HepG2 (cell line): ENCODE results near the gene TXNDC11. TPM values are rescaled to one million over a fixed set of nuclear protein-coding genes. Genes with fewer than 3 reads are reported as not detected.

Experiments
- ATAC-seq: fragments of 200-7000 bp; cut with Tn5 transposase; 3 replicates; pipeline ENCODE4 v1.9.1; 2020; ENCODE audit warnings: mild to moderate bottlenecking, moderate library complexity
- BruUV-seq: library from RNA; stranded (reverse); fragments of 400-500 nt; replicated peaks from 2 replicates; lab custom pipeline; 2021; lab: Mats Ljungman, UMichigan
- CTCF ChIA-PET: fragments of 300-600 bp; formaldehyde crosslinking; extraction: SDS; loops from one replicate; lab custom pipeline; 2021; ENCODE audit warnings: low total read pairs, inconsistent platforms, low intra/inter-chr PET ratio; lab: Yijun Ruan, JAX
- POLR2A ChIA-PET: fragments of 350-600 bp; sonication (Branson Sonifier 250); formaldehyde crosslinking; loops from one replicate; lab custom pipeline; 2020; ENCODE audit warnings: antibody characterized with exemption, inconsistent platforms; lab: Yijun Ruan, JAX
- DNase-seq: peaks from one replicate; pipeline ENCODE4 v3.0.0-alpha.2; 2015; ENCODE audit warnings: low spot score
- FAIRE-seq: peaks from 3 replicates; lab custom pipeline; 2011; peaks lifted over from hg19 to GRCh38; lab: Jason Lieb, UNC
- H2AFZ ChIP-seq: one replicate; pipeline ENCODE4 v1.6.1; 2011; ENCODE audit warnings: low read length, inconsistent platforms
- H3K27ac ChIP-seq: fragments of 300-600 bp; 3 replicates; pipeline ENCODE4 v1.8.0; 2011; ENCODE audit warnings: mixed run types, mild to moderate bottlenecking, mixed read lengths, low read length, inconsistent platforms; ENCODE audit not compliant: insufficient read depth; ENCODE audit errors: extremely low read length
- H3K27me3 ChIP-seq, 2 experiments: fragments of 200-600 bp in 1 of 2; 2 replicates in 1 of 2; 3 replicates in 1 of 2; pipeline versions ENCODE4 v1.6.0 to v1.8.0; 2011; ENCODE audit warnings: low read length in 2 of 2, mild to moderate bottlenecking in 2 of 2, moderate library complexity in 2 of 2, inconsistent platforms in 1 of 2; ENCODE audit not compliant: insufficient read depth in 2 of 2, control insufficient read depth in 1 of 2
- H3K36me3 ChIP-seq, 2 experiments: fragments of 200-600 bp in 1 of 2; replicated peaks in 1 of 2; 2 replicates in 1 of 2; 3 replicates in 1 of 2; pipeline versions ENCODE4 v1.5.1 to v1.8.0; 2011; ENCODE audit warnings: low read length in 2 of 2, inconsistent platforms in 1 of 2; ENCODE audit not compliant: insufficient read depth in 2 of 2, control insufficient read depth in 1 of 2
- H3K4me1 ChIP-seq: 2 replicates; pipeline ENCODE4 v1.5.1; 2012; ENCODE audit warnings: low read length, inconsistent platforms; ENCODE audit not compliant: insufficient read depth
- H3K4me2 ChIP-seq: 2 replicates; pipeline ENCODE4 v1.6.0; 2011; ENCODE audit warnings: low read depth, low read length, inconsistent platforms
- H3K4me3 ChIP-seq, 3 experiments: fragments of 200-600 bp in 1 of 3; sonication (generic), shearing (Covaris generic) in 1 of 3; replicated peaks in 1 of 3; 2 replicates each; pipeline ENCODE4 v1.5.1; 2011 to 2016; ENCODE audit warnings: low read length in 3 of 3, inconsistent platforms in 2 of 3, low read depth in 2 of 3, mild to moderate bottlenecking in 2 of 3, control low read depth in 1 of 3, mixed read lengths in 1 of 3; ENCODE audit not compliant: insufficient read depth in 1 of 3
- H3K79me2 ChIP-seq: one replicate; pipeline ENCODE4 v1.6.1; 2011; ENCODE audit warnings: low read length, inconsistent platforms; ENCODE audit not compliant: insufficient read depth
- H3K9ac ChIP-seq: 2 replicates; pipeline ENCODE4 v1.6.0; 2011; ENCODE audit warnings: mild to moderate bottlenecking, low read depth, low read length, inconsistent platforms; ENCODE audit not compliant: insufficient read depth
- H3K9me3 ChIP-seq: 2 replicates; pipeline ENCODE4 v1.5.1; 2012; ENCODE audit warnings: mild to moderate bottlenecking, low read length
- H4K20me1 ChIP-seq: 2 replicates; pipeline ENCODE4 v1.6.0; 2011; ENCODE audit warnings: inconsistent platforms, mild to moderate bottlenecking, low read length, moderate library complexity; ENCODE audit not compliant: insufficient read depth
- ARHGAP35 ChIP-seq: sonication (generic); formaldehyde crosslinking; IDR thresholded peaks from 2 replicates; pipeline ENCODE4 v1.9.0; 2022; ENCODE audit warnings: mild to moderate bottlenecking, inconsistent platforms, moderate library complexity, missing genetic modification reagents, borderline replicate concordance
- ASH2L ChIP-seq: fragments of 300-600, 200-600 bp; sonication (generic); IDR thresholded peaks from 2 replicates; pipeline ENCODE4 v1.7.0; 2017; ENCODE audit warnings: low read depth, mild to moderate bottlenecking, moderate library complexity, mixed read lengths, low read length; ENCODE audit not compliant: insufficient read length
- CHD4 ChIP-seq: fragments of 200-600 bp; sonication (generic); IDR thresholded peaks from 2 replicates; pipeline ENCODE4 v1.7.0; 2017; ENCODE audit warnings: mild to moderate bottlenecking, low read length, borderline replicate concordance
- FOSL2 ChIP-seq: sonication (generic); formaldehyde crosslinking; IDR thresholded peaks from 2 replicates; pipeline ENCODE4 v1.4.0; 2020; ENCODE audit warnings: missing genetic modification reagents
- JUND ChIP-seq: sonication (generic); formaldehyde crosslinking; IDR thresholded peaks from 2 replicates; pipeline ENCODE4 v1.8.0; 2022; ENCODE audit warnings: mild to moderate bottlenecking, missing genetic modification reagents
- KDM1A ChIP-seq: IDR thresholded peaks from 2 replicates; pipeline ENCODE4 v1.6.1; 2016; ENCODE audit warnings: missing compliant biosample characterization
- KLF6 ChIP-seq: IDR thresholded peaks from 2 replicates; pipeline ENCODE4 v1.8.0; 2016; ENCODE audit warnings: missing biosample characterization, missing genetic modification reagents
- KMT2A ChIP-seq: sonication (generic); formaldehyde crosslinking; IDR thresholded peaks from 2 replicates; pipeline ENCODE4 v1.4.0; 2020; ENCODE audit warnings: missing genetic modification reagents
- RNF219 ChIP-seq: sonication (generic); formaldehyde crosslinking; IDR thresholded peaks from 2 replicates; pipeline ENCODE4 v1.5.0; 2020; ENCODE audit warnings: mild to moderate bottlenecking, missing genetic modification reagents
- TFDP2 ChIP-seq: sonication (generic); formaldehyde crosslinking; IDR thresholded peaks from 2 replicates; pipeline ENCODE4 v1.4.0; 2020; ENCODE audit warnings: missing genetic modification reagents
- ZBTB10 ChIP-seq: sonication (generic); formaldehyde crosslinking; IDR thresholded peaks from 2 replicates; pipeline ENCODE4 v1.4.0; 2020; ENCODE audit warnings: missing genetic modification reagents, borderline replicate concordance
- ZBTB7B ChIP-seq: sonication (generic); formaldehyde crosslinking; IDR thresholded peaks from 2 replicates; pipeline ENCODE4 v1.4.0; 2020; ENCODE audit warnings: missing genetic modification reagents
- ZFP36L1 ChIP-seq: sonication (generic); formaldehyde crosslinking; IDR thresholded peaks from 2 replicates; pipeline ENCODE4 v1.8.0; 2022; ENCODE audit warnings: mild to moderate bottlenecking, missing genetic modification reagents, moderate library complexity
- ZFP82 ChIP-seq: sonication (generic); formaldehyde crosslinking; IDR thresholded peaks from 2 replicates; pipeline ENCODE4 v1.5.1; 2020; ENCODE audit warnings: mild to moderate bottlenecking, missing genetic modification reagents, borderline replicate concordance
- ZNF180 ChIP-seq: sonication (generic); formaldehyde crosslinking; IDR thresholded peaks from 2 replicates; pipeline ENCODE4 v1.4.0; 2020; ENCODE audit warnings: low read depth, missing genetic modification reagents, borderline replicate concordance
- ZNF234 ChIP-seq: sonication (generic); formaldehyde crosslinking; conservative IDR thresholded peaks from 2 replicates; pipeline ENCODE4 v1.5.1; 2020; ENCODE audit warnings: mild to moderate bottlenecking, missing genetic modification reagents
- ZNF747 ChIP-seq: sonication (generic); formaldehyde crosslinking; IDR thresholded peaks from 2 replicates; pipeline ENCODE4 v1.8.1; 2023; ENCODE audit warnings: missing genetic modification reagents, mild to moderate bottlenecking, borderline replicate concordance
- ZNF816 ChIP-seq: sonication (generic); formaldehyde crosslinking; IDR thresholded peaks from 2 replicates; pipeline ENCODE4 v1.8.0; 2022; ENCODE audit warnings: missing genetic modification reagents, mild to moderate bottlenecking, borderline replicate concordance
- WGBS: methylation state at CpG from one replicate; pipeline ENCODE4 v1.1.6; 2017; ENCODE audit warnings: low lambda C conversion rate; 5-methylcytosine and 5-hydroxymethylcytosine counted together
- in situ Hi-C: cut with HindIII; loops from 2 replicates; pipeline ENCODE4 v1.10.0; 2017; ENCODE audit warnings: low pct_unique_long_range_greater_than_20kb; ENCODE audit not compliant: extremely low pct_ligation_motif_present
- intact Hi-C: fragments of 100-400 bp; cut with micrococcal nuclease; formaldehyde crosslinking; loops from one replicate; pipeline ENCODE4 v1.10.0; 2022; ENCODE audit not compliant: unreplicated experiment
- polyA plus RNA-seq, 8 experiments: library from polyadenylated mRNA; depleted of rRNA in 3 of 8; stranded (reverse) in 7 of 8; unstranded in 1 of 8; fragments of >200 nt; fragmentation: Illumina TruSeq in 4 of 8; extraction: Trizol in 4 of 8; gene quantifications; 2 replicates each; pipeline versions ENCODE4 v1.2.1 to v1.2.3, GENCODE V29; 2011 to 2016; ENCODE audit warnings: low read depth in 4 of 8, missing spikeins in 1 of 8, mixed read lengths in 1 of 8; ENCODE audit not compliant: insufficient read depth in 1 of 8
- total RNA-seq, 5 experiments: library from RNA; depleted of rRNA; stranded (reverse); fragments of >200 nt; fragmentation: Illumina TruSeq; extraction: Trizol; gene quantifications; 2 replicates each; pipeline ENCODE4 v1.2.3, GENCODE V29; 2016; ENCODE audit warnings: low read depth in 1 of 5

Gene TXNDC11
- total and polyA plus RNA-seq, 2 of the 13 experiments (the other 11 are each of a cell fraction or from before 2014, with no cell fraction given), result 74.9 to 123 TPM

- DNase-seq (no peak), FAIRE-seq (no peak), ATAC-seq (no peak)
- ChIA-PET POLR2A (interaction anchor here (1.0 to 4.8 kb wide), 28 partner anchors 9 to 488 kb away, joined by 3 to 207 read pairs (median 12); partner anchors contain the start of genes GSPT1, RSL1D1, SNX29 and SOCS1), CTCF (no interaction called here)
- H3K36me3 ChIP-seq, result no peaks in the 10 kb centered on the region; a peak in 1 of 5 replicates
- peak overlapping the region in 1 of 3 experiments; percentile 97; a peak in 2 of 6 replicates for H3K4me3 ChIP-seq
- no peak overlapping the region for H2AFZ ChIP-seq
- peaks cover 84% of the 10 kb centered on the region for H3K4me1 ChIP-seq
- TF ChIP-seq ZFP36L1 (CRISPR knock-in tag) (0 out of 2 replicates have a peak, but pooled peaks have one; percentile 22), CHD4 (peak; percentile 96; the same call in 1 of the 2 replicates), KLF6 (peak; percentile 22; the same call in 1 of the 2 replicates), ZBTB7B (CRISPR knock-in tag) (0 out of 2 replicates have a peak, but pooled peaks have one; percentile 8), RNF219 (CRISPR knock-in tag) (peak; percentile 70; the same call in 1 of the 2 replicates), FOSL2 (CRISPR knock-in tag) (peak; percentile 74; the same call in 1 of the 2 replicates), ARHGAP35 (no peak), JUND (CRISPR knock-in tag) (peak; percentile 78; the same call in 1 of the 2 replicates), ZFP82 (CRISPR knock-in tag) (0 out of 2 replicates have a peak, but pooled peaks have one; percentile 13), ZNF234 (CRISPR knock-in tag) (0 out of 2 replicates have a peak, but pooled peaks have one; percentile 62), ZNF747 (no peak), TFDP2 (CRISPR knock-in tag) (no peak), ZNF816 (CRISPR knock-in tag) (0 out of 2 replicates have a peak, but pooled peaks have one; percentile 17), ZNF180 (CRISPR knock-in tag) (no peak), ASH2L (peak; percentile 22), KMT2A (CRISPR knock-in tag) (0 out of 2 replicates have a peak, but pooled peaks have one; percentile 0), ZBTB10 (CRISPR knock-in tag) (no peak), KDM1A (CRISPR knock-in tag) (0 out of 2 replicates have a peak, but pooled peaks have one; percentile 9)
- H3K27ac ChIP-seq, result peak overlapping the region; percentile 94
- no TSS peak for BruUV-seq
- peaks cover 33% of the 10 kb centered on the region for H3K79me2 ChIP-seq
- 7% methylated on average over 5 of the region's 5 CpGs for WGBS
- H3K4me2 ChIP-seq, result peak overlapping the region; percentile 83
- peaks cover 25% of the 10 kb centered on the region for H4K20me1 ChIP-seq
- H3K9ac ChIP-seq, result peak overlapping the region; percentile 99
- in situ Hi-C loops, result no loop called here
- H3K27me3 ChIP-seq, result no peaks in the 10 kb centered on the region; a peak in 1 of 5 replicates
- no peaks in the 10 kb centered on the region for H3K9me3 ChIP-seq
- intact Hi-C loops, result loop anchor here (5.0 to 10.0 kb wide), 3 partner anchors 68 to 171 kb away; partner anchors contain the start of gene GSPT1
These were observed 1.4 kb upstream of the TXNDC11 start for GRCh38 chr16:11744075-11744470.
